H9 (cell line): ENCODE data around the gene ALDH6A1. TPM values are rescaled to one million over a fixed set of nuclear protein-coding genes. Genes with fewer than 3 reads are reported as not detected.

Source experiments
- DNase-seq: peaks from one replicate; pipeline ENCODE4 v3.0.0-alpha.2; 2017
- H2AFZ ChIP-seq: one replicate; pipeline ENCODE4 v1.6.1; 2013; ENCODE audit warnings: mild to moderate bottlenecking, low read length, control low read depth, moderate library complexity
- H2AK5ac ChIP-seq: 2 replicates; pipeline ENCODE4 v1.6.1; 2013; ENCODE audit warnings: low read length, control low read depth, mixed read lengths; ENCODE audit not compliant: insufficient read length
- H2BK120ac ChIP-seq: one replicate; pipeline ENCODE4 v1.6.1; 2013; ENCODE audit warnings: low read depth, mild to moderate bottlenecking, low read length, control low read depth, inconsistent platforms; ENCODE audit not compliant: poor library complexity, severe bottlenecking
- H2BK12ac ChIP-seq: 2 replicates; pipeline ENCODE4 v1.6.1; 2013; ENCODE audit warnings: low read length, control low read depth, mixed read lengths, low read depth; ENCODE audit not compliant: insufficient read length
- H2BK15ac ChIP-seq: 2 replicates; pipeline ENCODE4 v1.6.1; 2013; ENCODE audit warnings: low read depth, low read length, control low read depth
- H2BK20ac ChIP-seq: one replicate; pipeline ENCODE4 v1.6.1; 2013; ENCODE audit warnings: low read depth, mild to moderate bottlenecking, low read length, control low read depth, inconsistent platforms; ENCODE audit not compliant: poor library complexity, severe bottlenecking
- H2BK5ac ChIP-seq: 2 replicates; pipeline ENCODE4 v1.6.1; 2013; ENCODE audit warnings: low read length, control low read depth, mixed read lengths; ENCODE audit not compliant: insufficient read length
- H3K14ac ChIP-seq: 2 replicates; pipeline ENCODE4 v1.6.1; 2013; ENCODE audit warnings: low read length, control low read depth; ENCODE audit not compliant: insufficient read depth
- H3K18ac ChIP-seq: 2 replicates; pipeline ENCODE4 v1.6.1; 2013; ENCODE audit warnings: low read depth, mild to moderate bottlenecking, mixed read lengths, low read length, control low read depth; ENCODE audit not compliant: insufficient read length
- H3K23ac ChIP-seq: 2 replicates; pipeline ENCODE4 v1.6.1; 2013; ENCODE audit warnings: low read length, control low read depth, mixed read lengths, low read depth; ENCODE audit not compliant: insufficient read length
- H3K23me2 ChIP-seq: 2 replicates; pipeline ENCODE4 v1.6.1; 2013; ENCODE audit warnings: low read depth, mild to moderate bottlenecking, mixed read lengths, low read length, control low read depth; ENCODE audit not compliant: insufficient read length, poor library complexity, severe bottlenecking
- H3K27ac ChIP-seq: 2 replicates; pipeline ENCODE4 v1.5.1; 2013; ENCODE audit warnings: low read length, control low read depth, mixed read lengths, low read depth; ENCODE audit not compliant: insufficient read length
- H3K27me3 ChIP-seq: 2 replicates; pipeline ENCODE4 v1.6.1; 2013; ENCODE audit warnings: low read length, control low read depth, inconsistent platforms; ENCODE audit not compliant: insufficient read depth
- H3K4ac ChIP-seq: 2 replicates; pipeline ENCODE4 v1.6.1; 2013; ENCODE audit warnings: low read depth, mild to moderate bottlenecking, control low read depth, inconsistent platforms, low read length, moderate library complexity
- H3K4me1 ChIP-seq: 2 replicates; pipeline ENCODE4 v1.6.1; 2013; ENCODE audit warnings: low read length, control low read depth, inconsistent platforms; ENCODE audit not compliant: insufficient read depth
- H3K4me2 ChIP-seq: 2 replicates; pipeline ENCODE4 v1.6.1; 2013; ENCODE audit warnings: low read length, control low read depth, mixed read lengths; ENCODE audit not compliant: insufficient read length, insufficient read depth
- H3K56ac ChIP-seq: 2 replicates; pipeline ENCODE4 v1.6.1; 2013; ENCODE audit warnings: low read depth, mild to moderate bottlenecking, mixed read lengths, low read length, control low read depth; ENCODE audit not compliant: insufficient read length
- H3K79me1 ChIP-seq: 2 replicates; pipeline ENCODE4 v1.6.1; 2013; ENCODE audit warnings: low read depth, mild to moderate bottlenecking, moderate library complexity, low read length, control low read depth, inconsistent platforms; ENCODE audit not compliant: insufficient read depth, poor library complexity, severe bottlenecking
- H3K79me2 ChIP-seq: 2 replicates; pipeline ENCODE4 v1.6.1; 2013; ENCODE audit warnings: low read length, control low read depth, inconsistent platforms; ENCODE audit not compliant: insufficient read depth
- H3K9ac ChIP-seq: 2 replicates; pipeline ENCODE4 v1.6.1; 2013; ENCODE audit warnings: low read length, control low read depth, mixed read lengths; ENCODE audit not compliant: insufficient read length; ENCODE audit errors: extremely low read depth
- H3K9me3 ChIP-seq: one replicate; pipeline ENCODE4 v1.6.1; 2013; ENCODE audit warnings: low read depth, low read length, inconsistent platforms; ENCODE audit not compliant: control insufficient read depth
- H3T11ph ChIP-seq: one replicate; pipeline ENCODE4 v1.6.1; 2013; ENCODE audit warnings: mild to moderate bottlenecking, low read length, control low read depth, inconsistent platforms
- H4K20me1 ChIP-seq: one replicate; pipeline ENCODE4 v1.6.1; 2013; ENCODE audit not compliant: control insufficient read depth, insufficient read length, insufficient read depth
- H4K5ac ChIP-seq: 2 replicates; pipeline ENCODE4 v1.6.1; 2013; ENCODE audit warnings: low read depth, mild to moderate bottlenecking, mixed read lengths, low read length, control low read depth; ENCODE audit not compliant: insufficient read length
- H4K8ac ChIP-seq: replicated peaks from 2 replicates; pipeline ENCODE4 v1.6.1; 2013; ENCODE audit warnings: low read length, control low read depth, mixed read lengths, low read depth; ENCODE audit not compliant: insufficient read length
- H4K91ac ChIP-seq: 2 replicates; pipeline ENCODE4 v1.6.1; 2013; ENCODE audit warnings: low read depth, mild to moderate bottlenecking, moderate library complexity, mixed read lengths, low read length, control low read depth; ENCODE audit not compliant: insufficient read length
- H3K27ac Mint-ChIP-seq, 3 experiments: 2 replicates in 2 of 3; 3 replicates in 1 of 3; pipeline ENCODE4 v1.8.0; 2020 to 2021; ENCODE audit warnings: mixed read lengths in 3 of 3, mild to moderate bottlenecking in 1 of 3, moderate library complexity in 1 of 3
- H3K27me3 Mint-ChIP-seq: 2 replicates; pipeline ENCODE4 v1.8.0; 2021; ENCODE audit warnings: low read depth, mild to moderate bottlenecking, moderate library complexity, mixed read lengths
- H3K36me3 Mint-ChIP-seq, 3 experiments: 2 replicates in 2 of 3; 3 replicates in 1 of 3; pipeline ENCODE4 v1.8.0; 2020 to 2021; ENCODE audit warnings: low read depth in 3 of 3, mixed read lengths in 3 of 3; ENCODE audit not compliant: insufficient read depth in 1 of 3
- H3K4me1 Mint-ChIP-seq, 2 experiments: 2 replicates each; pipeline ENCODE4 v1.8.0; 2020; ENCODE audit warnings: mixed read lengths in 2 of 2
- H3K4me3 Mint-ChIP-seq, 2 experiments: 2 replicates in 1 of 2; 3 replicates in 1 of 2; pipeline ENCODE4 v1.8.0; 2020 to 2021; ENCODE audit warnings: mild to moderate bottlenecking in 2 of 2, mixed read lengths in 2 of 2, moderate library complexity in 1 of 2
- H3K9me3 Mint-ChIP-seq, 2 experiments: 2 replicates in 1 of 2; 3 replicates in 1 of 2; pipeline ENCODE4 v1.8.0; 2020; ENCODE audit warnings: mild to moderate bottlenecking in 2 of 2, mixed read lengths in 2 of 2, moderate library complexity in 1 of 2
- WGBS: extraction: QIAGEN DNeasy Blood & Tissue Kit; methylation state at CpG from one replicate; pipeline ENCODE4 v1.1.7; 2013; ENCODE audit warnings: missing lambda C conversion rate, low lambda C conversion rate, mixed read lengths; ENCODE audit not compliant: insufficient read length; ENCODE audit errors: extremely low coverage; 5-methylcytosine and 5-hydroxymethylcytosine counted together
- total RNA-seq: library from RNA; stranded (reverse); gene quantifications from 2 replicates; pipeline ENCODE4 v1.2.1, GENCODE V29; 2021
- TF ChIP-seq, protein P1 (sequence below): fragments of 200-600 bp; sonication (generic); conservative IDR thresholded peaks from 3 replicates; pipeline ENCODE4 v1.8.0; 2021; ENCODE audit warnings: antibody characterized with exemption, mild to moderate bottlenecking

ALDH6A1 gene
- total RNA-seq, 1 experiment from 2014 or later: 37.8 TPM

DNA sequence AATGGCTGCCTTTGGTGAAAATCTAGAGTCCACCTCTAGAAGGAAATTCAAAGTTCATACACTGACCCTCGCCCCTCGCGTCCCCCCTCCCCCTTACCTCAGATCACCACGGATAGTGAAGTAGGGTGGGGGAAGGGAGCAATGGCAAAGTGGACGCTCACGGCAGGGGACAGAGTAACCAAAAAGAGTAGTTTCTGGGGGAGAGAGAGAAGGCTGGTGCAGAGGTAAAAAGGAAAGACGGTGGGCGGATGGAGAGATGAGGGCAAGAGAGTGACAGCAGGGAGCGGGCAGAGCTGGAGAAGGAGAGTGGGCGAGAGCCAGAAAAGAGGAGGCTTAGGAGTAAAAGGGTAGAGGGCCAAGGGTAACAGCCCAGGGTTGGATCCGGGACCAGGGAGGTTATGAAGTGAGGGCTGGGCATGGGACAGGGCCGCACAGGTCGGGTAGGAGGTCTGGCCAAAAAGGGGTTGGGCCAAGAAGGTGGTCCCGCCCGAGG is 423 bp downstream of the ALDH6A1 start:
- Histone ChIP-seq H3K9me3 (no peaks in the 10 kb centered on the region), H3K27ac (peak overlapping the region; percentile 51), H3K14ac (peak overlapping the region; percentile 85), H3K4me2 (peak overlapping the region; percentile 58), H2BK15ac (no peak overlapping the region), H3K18ac (peak overlapping the region; percentile 72), H3K27me3 (no peaks in the 10 kb centered on the region), H3K56ac (no peak overlapping the region), H3K4me1 (no peaks in the 10 kb centered on the region), H3K79me1 (no peaks in the 10 kb centered on the region), H3T11ph (no peak overlapping the region), H4K91ac (peak overlapping the region; percentile 6), H2BK5ac (peak overlapping the region; percentile 1), H2BK12ac (no peak overlapping the region), H4K5ac (no peak overlapping the region), H3K79me2 (no peaks in the 10 kb centered on the region; the same call in 1 of the 2 replicates), H2AFZ (no peak overlapping the region), H4K8ac (no peak overlapping the region), H2BK120ac (no peak overlapping the region), H3K9ac (peak overlapping the region; percentile 86), H2AK5ac (no peak overlapping the region), H2BK20ac (no peak overlapping the region), H3K23ac (no peak overlapping the region), H3K4ac (no peak overlapping the region; the same call in 1 of the 2 replicates), H4K20me1 (no peaks in the 10 kb centered on the region), H3K23me2 (peaks cover 4% of the 10 kb centered on the region)
- peak overlapping the region; percentile 96 to 98 for H3K4me3 Mint-ChIP-seq
- TF ChIP-seq, protein P1, sequence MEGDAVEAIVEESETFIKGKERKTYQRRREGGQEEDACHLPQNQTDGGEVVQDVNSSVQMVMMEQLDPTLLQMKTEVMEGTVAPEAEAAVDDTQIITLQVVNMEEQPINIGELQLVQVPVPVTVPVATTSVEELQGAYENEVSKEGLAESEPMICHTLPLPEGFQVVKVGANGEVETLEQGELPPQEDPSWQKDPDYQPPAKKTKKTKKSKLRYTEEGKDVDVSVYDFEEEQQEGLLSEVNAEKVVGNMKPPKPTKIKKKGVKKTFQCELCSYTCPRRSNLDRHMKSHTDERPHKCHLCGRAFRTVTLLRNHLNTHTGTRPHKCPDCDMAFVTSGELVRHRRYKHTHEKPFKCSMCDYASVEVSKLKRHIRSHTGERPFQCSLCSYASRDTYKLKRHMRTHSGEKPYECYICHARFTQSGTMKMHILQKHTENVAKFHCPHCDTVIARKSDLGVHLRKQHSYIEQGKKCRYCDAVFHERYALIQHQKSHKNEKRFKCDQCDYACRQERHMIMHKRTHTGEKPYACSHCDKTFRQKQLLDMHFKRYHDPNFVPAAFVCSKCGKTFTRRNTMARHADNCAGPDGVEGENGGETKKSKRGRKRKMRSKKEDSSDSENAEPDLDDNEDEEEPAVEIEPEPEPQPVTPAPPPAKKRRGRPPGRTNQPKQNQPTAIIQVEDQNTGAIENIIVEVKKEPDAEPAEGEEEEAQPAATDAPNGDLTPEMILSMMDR: no peak
- no peaks in the 10 kb centered on the region; the same call in 1 of the 2 replicates for H3K27me3 Mint-ChIP-seq
- no CpG with 5 or more reads among the region's 15 CpGs for WGBS
- H3K27ac Mint-ChIP-seq: peak overlapping the region; percentile 96 to 99 (median 98)
- no peaks in the 10 kb centered on the region; a peak in 1 of 7 replicates for H3K36me3 Mint-ChIP-seq
- peak; percentile 28 for DNase-seq
- H3K9me3 Mint-ChIP-seq: no peaks in the 10 kb centered on the region; a peak in 1 of 5 replicates
- peaks cover 11 to 15% of the 10 kb centered on the region in 2 experiments for H3K4me1 Mint-ChIP-seq
